ENCODE results near the gene IFITM5.
"Not testable (repeated sequence)": the region's sequence is repeated elsewhere in the genome, so short reads cannot be mapped to it uniquely, and the experiment has no call there.

IFITM5 gene

DNA sequence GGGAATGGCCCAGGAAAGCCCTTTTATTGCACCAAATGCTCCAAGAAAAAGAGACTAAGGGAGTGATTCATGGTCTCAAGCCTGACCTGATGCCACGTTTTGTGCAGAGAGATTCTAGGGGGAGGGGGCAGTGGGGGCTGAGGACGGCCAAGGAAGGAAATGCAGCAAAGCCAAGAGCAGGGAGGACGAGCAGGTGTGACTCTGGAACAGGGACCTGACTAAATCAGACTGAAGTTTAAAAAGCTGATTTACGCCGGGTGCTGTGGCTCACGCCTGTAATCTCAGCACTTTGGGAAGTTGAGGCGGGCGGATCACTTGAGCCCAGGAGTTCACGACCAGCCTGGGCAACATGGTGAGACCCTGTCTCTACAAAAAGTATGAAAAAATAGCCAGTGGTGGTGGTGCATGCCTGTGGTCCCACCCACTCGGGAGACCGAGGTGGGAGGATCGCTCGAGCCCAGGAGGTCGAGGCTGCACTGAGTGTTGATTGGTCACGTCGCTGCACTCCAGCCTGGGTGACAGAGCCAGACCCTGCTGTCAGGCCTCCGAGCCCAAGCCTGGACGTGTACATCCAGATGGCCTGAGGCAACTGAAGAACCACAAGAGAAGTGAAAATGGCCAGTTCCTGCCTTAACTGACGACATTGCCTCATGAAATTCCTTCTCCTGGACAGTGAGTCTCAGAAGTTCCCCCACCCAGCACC is 32.2 kb upstream of the IFITM5 start:
- no peak for DNase-seq (ENCODE audit: extremely low spot score)

DNA sequence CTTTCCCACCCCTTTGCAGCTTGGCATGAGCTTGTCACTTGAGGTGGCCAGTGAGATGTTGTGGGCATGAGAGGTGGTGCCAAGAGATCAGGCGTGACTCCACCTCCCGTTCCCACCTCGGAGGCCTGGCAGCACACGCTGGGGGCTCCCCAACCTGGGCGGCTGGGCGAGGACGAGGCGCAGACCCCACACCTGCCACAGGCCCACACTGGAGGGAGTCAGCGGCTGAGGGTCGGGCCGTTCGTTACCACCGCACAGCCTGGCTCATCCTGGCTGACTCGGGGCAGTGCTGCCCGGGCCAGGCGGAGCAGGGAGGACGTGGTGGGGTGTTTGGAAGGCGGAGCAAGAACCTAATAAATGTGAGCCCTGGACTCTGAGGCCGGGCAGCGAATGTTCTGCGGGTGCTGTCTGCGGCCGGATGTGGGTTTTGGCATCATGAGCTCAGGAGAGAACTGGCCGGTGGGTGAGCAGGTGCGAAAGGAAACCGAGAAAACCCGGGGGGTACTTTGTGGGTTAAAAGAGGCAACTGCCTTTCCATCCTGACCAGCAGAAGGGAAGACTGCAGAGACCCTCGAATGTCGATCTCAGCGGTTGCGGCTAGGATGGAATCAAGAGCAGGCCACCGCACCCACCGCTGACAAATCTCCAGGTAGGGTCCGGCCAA is 31.5 kb upstream of the IFITM5 start:
- CTCF ChIA-PET, result no interaction called here
- no peak for TF ChIP-seq CTBP1 (IDR thresholded peaks at IDR 0.05; ENCODE audit: borderline replicate concordance)

More for the DNA sequence above, 32.2 kb upstream of the IFITM5 start:
- POLR2A ChIA-PET, result interaction anchor here (1.4 kb wide), 1 partner anchor 8 kb away, joined by 3 read pairs; no protein-coding TSS in a partner anchor
- CTCF ChIA-PET, result no interaction called here
- TF ChIP-seq FOXM1 (IDR thresholded peaks at IDR 0.05; ENCODE audit: borderline replicate concordance), result no peak
- no peak for TF ChIP-seq TARDBP (IDR thresholded peaks at IDR 0.05)
- TF ChIP-seq CTBP1 (IDR thresholded peaks at IDR 0.05; ENCODE audit: borderline replicate concordance), result no peak
- no peak for TF ChIP-seq ZNF384 (IDR thresholded peaks at IDR 0.05)
- TF ChIP-seq FOXK2 (IDR thresholded peaks at IDR 0.05), result no peak
- TF ChIP-seq LEF1 (IDR thresholded peaks at IDR 0.05; ENCODE audit: borderline replicate concordance), result no peak
- TF ChIP-seq SP1 (IDR thresholded peaks at IDR 0.05), result no peak
- TF ChIP-seq BHLHE40 (IDR thresholded peaks at IDR 0.05; ENCODE audit: borderline replicate concordance), result no peak
- TF ChIP-seq ARNT (IDR thresholded peaks at IDR 0.05), result no peak
- TF ChIP-seq, protein P1, sequence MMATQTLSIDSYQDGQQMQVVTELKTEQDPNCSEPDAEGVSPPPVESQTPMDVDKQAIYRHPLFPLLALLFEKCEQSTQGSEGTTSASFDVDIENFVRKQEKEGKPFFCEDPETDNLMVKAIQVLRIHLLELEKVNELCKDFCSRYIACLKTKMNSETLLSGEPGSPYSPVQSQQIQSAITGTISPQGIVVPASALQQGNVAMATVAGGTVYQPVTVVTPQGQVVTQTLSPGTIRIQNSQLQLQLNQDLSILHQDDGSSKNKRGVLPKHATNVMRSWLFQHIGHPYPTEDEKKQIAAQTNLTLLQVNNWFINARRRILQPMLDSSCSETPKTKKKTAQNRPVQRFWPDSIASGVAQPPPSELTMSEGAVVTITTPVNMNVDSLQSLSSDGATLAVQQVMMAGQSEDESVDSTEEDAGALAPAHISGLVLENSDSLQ (IDR thresholded peaks at IDR 0.05), result no peak
- no peak for TF ChIP-seq NFRKB (IDR thresholded peaks at IDR 0.05)
- no peak for TF ChIP-seq HDGF (IDR thresholded peaks at IDR 0.05; ENCODE audit: borderline replicate concordance)
- no peak for TF ChIP-seq ELF4 (IDR thresholded peaks at IDR 0.05)

DNA sequence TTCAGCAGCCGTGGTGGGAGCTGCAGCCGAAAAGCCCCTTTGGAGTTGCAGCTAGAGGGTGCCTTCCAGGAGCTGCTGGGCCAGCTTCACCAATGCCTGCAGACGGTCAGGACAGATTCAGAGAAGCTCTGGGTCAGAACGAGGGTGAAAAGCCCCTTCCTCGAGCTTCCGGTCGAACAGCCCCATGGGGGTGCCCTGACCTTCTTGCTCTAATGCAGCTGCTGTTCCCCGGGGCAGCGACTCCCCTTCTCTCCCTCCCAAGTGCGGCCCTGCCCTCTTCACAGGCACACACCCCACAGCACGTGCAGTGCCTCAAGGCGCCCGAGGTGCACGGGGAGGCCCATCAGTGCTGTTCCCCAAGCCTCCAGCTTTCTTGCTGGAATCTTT is 31.0 kb upstream of the IFITM5 start:
- no peak for TF ChIP-seq NFRKB (IDR thresholded peaks at IDR 0.05)
- no peak for TF ChIP-seq ARNT (IDR thresholded peaks at IDR 0.05)
- TF ChIP-seq, protein P1 (IDR thresholded peaks at IDR 0.05), result no peak
- TF ChIP-seq ZNF384 (IDR thresholded peaks at IDR 0.05), result no peak
- no peak for TF ChIP-seq TARDBP (IDR thresholded peaks at IDR 0.05)
- no peak for TF ChIP-seq SUZ12 (IDR thresholded peaks at IDR 0.05)
- TF ChIP-seq LEF1 (IDR thresholded peaks at IDR 0.05; ENCODE audit: borderline replicate concordance), result no peak
- TF ChIP-seq FOXA1 (IDR thresholded peaks at IDR 0.05), result no peak
- TF ChIP-seq SP1 (IDR thresholded peaks at IDR 0.05), result no peak
- no peak for TF ChIP-seq L3MBTL2 (conservative IDR thresholded peaks at IDR 0.05)
- TF ChIP-seq FOXM1 (IDR thresholded peaks at IDR 0.05; ENCODE audit: borderline replicate concordance), result no peak
- no peak for TF ChIP-seq ELF4 (IDR thresholded peaks at IDR 0.05)
- TF ChIP-seq CTBP1 (IDR thresholded peaks at IDR 0.05; ENCODE audit: borderline replicate concordance), result no peak
- no peak for TF ChIP-seq BHLHE40 (IDR thresholded peaks at IDR 0.05; ENCODE audit: borderline replicate concordance)
- no peak for TF ChIP-seq HDGF (IDR thresholded peaks at IDR 0.05; ENCODE audit: borderline replicate concordance)
- CTCF ChIA-PET, result interaction anchor here (1.6 kb wide), 1 partner anchor 19 kb away, joined by 3 read pairs; no protein-coding TSS in a partner anchor
- no peak for DNase-seq (ENCODE audit: extremely low spot score)
- POLR2A ChIA-PET, result interaction anchor here (1.2 to 1.6 kb wide), 4 partner anchors 9 to 205 kb away, joined by 3 to 5 read pairs (median 4); partner anchors contain the start of gene HRAS

More for the DNA sequence above, 31.5 kb upstream of the IFITM5 start:
- no peak for DNase-seq (ENCODE audit: extremely low spot score)
- POLR2A ChIA-PET, result interaction anchor here (1.4 kb wide), 1 partner anchor 9 kb away, joined by 3 read pairs; no protein-coding TSS in a partner anchor

DNA sequence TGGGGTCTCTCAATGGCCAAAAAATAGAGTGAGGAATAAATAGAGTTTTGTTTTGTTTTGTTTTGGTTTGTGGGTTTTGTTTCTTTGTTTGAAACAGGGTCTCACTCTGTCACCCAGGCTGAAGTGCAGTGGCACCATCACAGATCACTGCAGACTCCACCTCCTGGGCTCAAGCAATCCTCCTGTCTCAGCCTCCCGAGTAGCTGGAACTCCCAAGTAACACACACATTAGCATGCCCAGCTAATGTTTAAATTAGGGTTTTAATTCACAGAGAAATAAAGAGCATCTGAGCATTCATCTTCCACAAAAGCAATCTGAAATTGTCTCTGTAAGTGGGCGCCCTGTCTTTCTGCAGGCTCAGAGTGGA is 30.5 kb upstream of the IFITM5 start:
- no peak for DNase-seq (ENCODE audit: extremely low spot score)
- POLR2A ChIA-PET, result interaction anchor here (1.2 to 1.6 kb wide), 4 partner anchors 10 to 206 kb away, joined by 3 to 5 read pairs (median 4); partner anchors contain the start of gene HRAS
- TF ChIP-seq SUZ12 (IDR thresholded peaks at IDR 0.05), result no peak
- CTCF ChIA-PET, result interaction anchor here (1.6 kb wide), 1 partner anchor 19 kb away, joined by 3 read pairs; no protein-coding TSS in a partner anchor

DNA sequence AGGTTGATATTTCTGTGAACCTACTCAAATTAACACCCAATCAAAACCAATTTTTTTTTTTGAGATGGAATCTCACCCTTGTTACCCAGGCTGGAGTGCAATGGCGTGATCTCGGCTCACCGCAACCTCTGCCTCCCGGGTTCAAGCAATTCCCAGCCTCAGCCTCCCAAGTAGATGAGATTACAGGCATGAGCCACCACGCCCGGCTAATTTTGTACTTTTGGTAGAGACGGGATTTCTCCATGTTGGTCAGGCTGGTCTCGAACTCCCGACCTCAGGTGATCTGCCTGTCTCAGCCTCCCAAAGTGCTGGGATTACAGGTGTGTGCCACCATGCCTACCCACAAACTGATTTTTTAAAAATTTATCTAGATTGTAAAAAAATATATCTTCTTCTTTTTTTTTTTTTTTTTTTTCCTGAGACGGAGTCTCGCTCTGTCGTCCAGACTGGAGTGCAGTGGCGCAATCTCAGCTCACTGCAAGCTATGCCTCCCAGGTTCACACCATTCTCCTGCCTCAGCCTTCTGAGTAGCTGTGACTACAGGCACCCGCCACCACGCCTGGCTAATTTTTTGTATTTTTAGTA is 29.3 kb upstream of the IFITM5 start:
- DNase-seq (ENCODE audit: extremely low spot score), result not testable (repeated sequence)
- CTCF ChIA-PET, result interaction anchor here (1.6 kb wide), 1 partner anchor 20 kb away, joined by 3 read pairs; no protein-coding TSS in a partner anchor
- POLR2A ChIA-PET, result interaction anchor here (1.2 to 1.6 kb wide), 3 partner anchors 11 to 207 kb away, joined by 4 to 5 read pairs (median 5); partner anchors contain the start of gene HRAS

DNA sequence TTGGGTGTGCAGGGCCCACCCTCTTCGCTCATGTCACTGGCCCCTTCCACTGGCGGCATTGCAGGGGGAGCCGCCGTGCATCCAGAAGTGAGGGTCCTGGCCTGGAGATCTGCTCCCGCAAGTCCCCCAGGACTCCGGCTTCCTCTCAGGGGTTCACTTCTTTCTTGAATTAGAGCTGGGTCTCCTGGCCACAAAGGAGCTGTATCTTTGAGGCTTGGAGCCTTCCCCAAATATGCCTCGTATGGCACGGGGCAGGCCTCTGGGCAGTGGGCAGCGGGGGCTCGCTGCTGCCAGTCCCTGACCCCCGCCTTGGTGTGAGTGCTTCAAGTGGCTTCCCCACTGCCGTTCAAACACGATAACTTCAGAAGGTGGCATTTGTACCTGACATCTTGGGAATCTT is 28.7 kb upstream of the IFITM5 start:
- TF ChIP-seq FOXK2 (IDR thresholded peaks at IDR 0.05) (no peak), L3MBTL2 (conservative IDR thresholded peaks at IDR 0.05) (no peak), NFRKB (IDR thresholded peaks at IDR 0.05) (no peak), FOXA1 (IDR thresholded peaks at IDR 0.05) (no peak), CTBP1 (IDR thresholded peaks at IDR 0.05; ENCODE audit: borderline replicate concordance) (no peak), SP1 (IDR thresholded peaks at IDR 0.05) (no peak), ZNF384 (IDR thresholded peaks at IDR 0.05) (no peak), TARDBP (IDR thresholded peaks at IDR 0.05) (no peak), FOXM1 (IDR thresholded peaks at IDR 0.05; ENCODE audit: borderline replicate concordance) (no peak), HDGF (IDR thresholded peaks at IDR 0.05; ENCODE audit: borderline replicate concordance) (no peak), BHLHE40 (IDR thresholded peaks at IDR 0.05; ENCODE audit: borderline replicate concordance) (no peak), SUZ12 (IDR thresholded peaks at IDR 0.05) (no peak), LEF1 (IDR thresholded peaks at IDR 0.05; ENCODE audit: borderline replicate concordance) (no peak), ARNT (IDR thresholded peaks at IDR 0.05) (no peak), ELF4 (IDR thresholded peaks at IDR 0.05) (no peak)
- TF ChIP-seq, protein P1 (IDR thresholded peaks at IDR 0.05), result no peak
- DNase-seq (ENCODE audit: extremely low spot score), result no peak
- ChIA-PET POLR2A (interaction anchor here (1.2 kb wide), 1 partner anchor 27 kb away, joined by 5 read pairs; no protein-coding TSS in a partner anchor), CTCF (no interaction called here)

All from HEK293T (cell line).